Mesothelial cell of epicardium (in vitro differentiated cells): Measurements from ENCODE around the gene TXNDC2. TPM values are rescaled to one million over a fixed set of nuclear protein-coding genes. Genes with fewer than 3 reads are reported as not detected.
"Not testable (repeated sequence)": the region's sequence is repeated elsewhere in the genome, so short reads cannot be mapped to it uniquely, and the experiment has no call there.

Source experiments
- DNase-seq, 2 experiments: peaks; one replicate each; pipeline ENCODE4 v3.0.0; 2021; ENCODE audit warnings: low spot score in 2 of 2; ENCODE audit not compliant: unreplicated experiment in 2 of 2
- H3K27ac Mint-ChIP-seq: 2 replicates; pipeline ENCODE4 v1.8.0; 2021; ENCODE audit warnings: mixed read lengths
- H3K27me3 Mint-ChIP-seq: 2 replicates; pipeline ENCODE4 v1.8.0; 2021; ENCODE audit warnings: low read depth, mixed read lengths
- H3K36me3 Mint-ChIP-seq: 2 replicates; pipeline ENCODE4 v1.8.0; 2021; ENCODE audit warnings: mixed read lengths
- H3K4me1 Mint-ChIP-seq: 2 replicates; pipeline ENCODE4 v1.8.0; 2021; ENCODE audit warnings: mixed read lengths
- H3K4me3 Mint-ChIP-seq: 2 replicates; pipeline ENCODE4 v1.8.0; 2021; ENCODE audit warnings: mild to moderate bottlenecking, moderate library complexity, mixed read lengths
- H3K9me3 Mint-ChIP-seq: 2 replicates; pipeline ENCODE4 v1.8.0; 2021; ENCODE audit warnings: mixed read lengths
- total RNA-seq: library from RNA; stranded (reverse); gene quantifications from 3 replicates; pipeline ENCODE4 v1.2.1, GENCODE V29; 2021
- TF ChIP-seq, protein P1 (sequence below): fragments of 200-600 bp; sonication (generic); IDR thresholded peaks from one replicate; pipeline ENCODE4 v1.5.0; 2021; ENCODE audit warnings: antibody characterized with exemption; ENCODE audit not compliant: unreplicated experiment

TXNDC2 gene
- total RNA-seq, 1 donor from 2014 or later: not detected

DNA sequence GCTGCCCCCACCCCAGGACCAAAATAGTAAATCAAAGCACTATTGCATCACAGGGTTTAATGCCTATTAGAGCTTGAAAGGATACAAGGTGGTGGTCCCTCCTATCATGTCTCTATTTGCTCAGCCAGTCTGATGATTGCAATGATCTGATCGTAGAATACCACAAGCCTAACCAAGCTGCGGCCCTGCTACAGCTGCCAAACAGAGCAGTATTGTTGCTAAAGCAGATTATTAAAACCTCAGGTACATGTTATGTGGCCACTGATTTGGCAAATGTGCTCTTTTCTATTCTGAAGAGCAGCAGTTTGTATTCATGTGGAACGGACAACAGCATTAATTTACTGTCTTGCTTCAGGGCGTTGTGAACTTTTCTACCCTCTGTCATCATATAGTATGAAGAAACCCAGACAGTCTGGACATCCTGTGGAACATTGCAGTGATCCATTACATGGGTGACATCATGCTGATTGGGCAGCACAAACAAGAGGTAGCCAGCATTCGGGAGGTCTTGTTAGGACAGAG, 19.7 kb downstream of the TXNDC2 start:
- H3K4me1 Mint-ChIP-seq: peaks cover 12% of the 10 kb centered on the region
- TF ChIP-seq, protein P1, sequence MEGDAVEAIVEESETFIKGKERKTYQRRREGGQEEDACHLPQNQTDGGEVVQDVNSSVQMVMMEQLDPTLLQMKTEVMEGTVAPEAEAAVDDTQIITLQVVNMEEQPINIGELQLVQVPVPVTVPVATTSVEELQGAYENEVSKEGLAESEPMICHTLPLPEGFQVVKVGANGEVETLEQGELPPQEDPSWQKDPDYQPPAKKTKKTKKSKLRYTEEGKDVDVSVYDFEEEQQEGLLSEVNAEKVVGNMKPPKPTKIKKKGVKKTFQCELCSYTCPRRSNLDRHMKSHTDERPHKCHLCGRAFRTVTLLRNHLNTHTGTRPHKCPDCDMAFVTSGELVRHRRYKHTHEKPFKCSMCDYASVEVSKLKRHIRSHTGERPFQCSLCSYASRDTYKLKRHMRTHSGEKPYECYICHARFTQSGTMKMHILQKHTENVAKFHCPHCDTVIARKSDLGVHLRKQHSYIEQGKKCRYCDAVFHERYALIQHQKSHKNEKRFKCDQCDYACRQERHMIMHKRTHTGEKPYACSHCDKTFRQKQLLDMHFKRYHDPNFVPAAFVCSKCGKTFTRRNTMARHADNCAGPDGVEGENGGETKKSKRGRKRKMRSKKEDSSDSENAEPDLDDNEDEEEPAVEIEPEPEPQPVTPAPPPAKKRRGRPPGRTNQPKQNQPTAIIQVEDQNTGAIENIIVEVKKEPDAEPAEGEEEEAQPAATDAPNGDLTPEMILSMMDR: no peak
- no peak overlapping the region for H3K27ac Mint-ChIP-seq
- no peak for DNase-seq
- H3K27me3 Mint-ChIP-seq: peaks cover 8% of the 10 kb centered on the region
- no peaks in the 10 kb centered on the region for H3K36me3 Mint-ChIP-seq
- no peak overlapping the region for H3K4me3 Mint-ChIP-seq
- H3K9me3 Mint-ChIP-seq: no peaks in the 10 kb centered on the region

DNA sequence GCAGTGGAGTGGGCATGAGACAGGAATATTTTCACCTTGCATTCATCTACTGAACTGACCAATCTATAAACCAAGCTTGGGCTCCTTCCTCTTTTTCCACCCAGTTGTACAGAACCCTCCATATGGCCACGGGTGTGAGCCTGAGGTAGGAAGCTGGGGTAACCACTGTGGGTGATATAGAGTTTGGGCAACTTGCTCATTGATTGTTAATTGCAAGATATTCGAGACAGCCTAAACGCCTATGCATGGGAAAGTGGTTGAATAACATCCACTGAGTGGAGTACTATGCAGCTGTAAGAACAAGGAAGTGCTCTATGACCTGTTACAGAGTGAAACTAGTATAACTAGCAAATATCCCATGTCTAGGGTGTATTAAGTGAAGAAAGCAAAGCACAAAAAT, 20.7 kb downstream of the TXNDC2 start:
- no peak for DNase-seq
- Mint-ChIP-seq H3K9me3 (no peaks in the 10 kb centered on the region), H3K4me3 (no peak overlapping the region), H3K27ac (no peak overlapping the region), H3K27me3 (peaks cover 8% of the 10 kb centered on the region), H3K36me3 (no peaks in the 10 kb centered on the region), H3K4me1 (peaks cover 10% of the 10 kb centered on the region)
- TF ChIP-seq, protein P1: no peak

DNA sequence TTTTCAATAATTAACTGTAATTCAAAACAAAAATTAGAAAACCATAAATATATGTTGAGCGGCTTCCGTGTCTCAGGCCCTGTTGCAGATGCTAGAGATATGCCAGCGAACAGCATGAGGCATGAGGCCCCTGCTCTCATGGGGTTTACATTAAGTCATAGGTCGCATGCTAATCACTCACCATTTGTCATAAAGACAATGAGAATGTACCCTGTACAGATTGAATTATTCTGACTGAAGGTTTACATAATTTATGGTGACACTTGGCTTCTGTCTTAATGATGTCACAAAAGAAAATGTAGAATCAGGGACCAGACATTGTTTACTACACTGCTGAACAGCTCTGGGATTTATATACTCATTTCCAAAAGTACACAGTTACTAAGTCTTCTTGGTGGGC, 22.1 kb downstream of the TXNDC2 start:
- Mint-ChIP-seq H3K27me3 (peaks cover 8% of the 10 kb centered on the region), H3K9me3 (no peaks in the 10 kb centered on the region), H3K27ac (no peak overlapping the region), H3K4me3 (no peak overlapping the region), H3K4me1 (peaks cover 11% of the 10 kb centered on the region), H3K36me3 (no peaks in the 10 kb centered on the region)
- DNase-seq: no peak
- TF ChIP-seq, protein P1: no peak

DNA sequence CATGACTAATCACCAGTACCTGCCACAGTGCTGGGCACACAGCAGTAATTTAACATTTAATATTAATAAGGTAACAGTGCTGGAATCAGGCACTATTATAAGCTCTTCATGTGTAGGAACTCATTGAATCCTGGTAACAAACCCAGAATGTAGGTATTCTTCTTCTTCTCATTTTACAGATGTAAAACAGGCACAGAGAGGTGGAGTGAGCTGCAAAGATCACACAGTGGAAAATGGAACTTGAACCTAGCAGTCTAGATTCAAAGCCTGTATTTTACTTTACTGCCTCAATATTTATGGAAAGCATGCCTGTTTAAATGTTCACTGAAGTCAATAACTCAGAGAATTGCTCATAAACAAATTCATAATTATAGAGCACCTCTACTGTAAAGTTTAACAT, 24.3 kb downstream of the TXNDC2 start:
- Mint-ChIP-seq H3K4me1 (peaks cover 14% of the 10 kb centered on the region), H3K27me3 (peaks cover 6% of the 10 kb centered on the region), H3K4me3 (no peak overlapping the region), H3K36me3 (no peaks in the 10 kb centered on the region), H3K27ac (no peak overlapping the region), H3K9me3 (no peaks in the 10 kb centered on the region)
- DNase-seq: no peak
- TF ChIP-seq, protein P1: no peak

DNA sequence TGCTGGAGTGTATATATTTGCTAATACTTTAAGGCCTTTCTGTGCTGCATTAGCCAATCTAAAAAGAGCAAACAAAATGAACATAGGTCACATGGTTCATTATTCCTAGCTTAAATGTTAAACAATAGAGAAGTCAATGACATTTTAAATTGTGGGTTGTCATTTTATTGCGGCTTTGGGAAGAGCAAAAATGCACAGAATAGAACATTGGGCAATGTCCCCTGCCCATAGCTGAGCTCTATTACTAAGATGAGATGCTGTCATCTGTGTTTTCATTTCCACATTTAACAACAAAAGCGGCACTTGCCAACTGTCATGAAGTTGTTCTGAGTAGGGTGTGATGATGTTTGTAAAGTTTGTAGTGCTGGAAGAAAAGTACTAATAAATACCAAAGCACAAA, 24.9 kb downstream of the TXNDC2 start:
- Mint-ChIP-seq H3K4me3 (no peak overlapping the region), H3K27ac (no peak overlapping the region), H3K36me3 (no peaks in the 10 kb centered on the region), H3K4me1 (peaks cover 14% of the 10 kb centered on the region), H3K9me3 (no peaks in the 10 kb centered on the region), H3K27me3 (peaks cover 6% of the 10 kb centered on the region)
- TF ChIP-seq, protein P1: no peak
- no peak for DNase-seq

DNA sequence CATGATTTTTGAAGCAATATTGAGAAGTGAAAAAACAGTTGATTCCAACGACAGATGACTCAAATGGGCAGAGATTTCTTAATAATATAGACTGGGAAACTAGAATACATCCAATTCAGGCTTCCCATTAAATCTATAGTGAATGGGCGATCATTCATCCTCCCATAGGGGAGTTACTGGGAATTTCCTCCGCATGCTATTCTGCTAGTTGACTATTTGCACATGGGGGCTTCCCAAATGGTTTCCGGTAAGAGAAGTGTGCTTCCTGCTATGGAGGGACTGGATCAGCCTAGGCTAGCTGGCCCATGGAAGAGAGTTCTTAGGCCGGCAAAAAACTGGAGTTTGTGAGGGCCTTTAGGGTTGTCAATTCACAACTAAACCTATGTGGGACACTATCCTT, 25.5 kb downstream of the TXNDC2 start:
- no peak for DNase-seq
- no peaks in the 10 kb centered on the region for H3K9me3 Mint-ChIP-seq
- no peak overlapping the region for H3K27ac Mint-ChIP-seq
- peaks cover 15% of the 10 kb centered on the region for H3K4me1 Mint-ChIP-seq
- no peaks in the 10 kb centered on the region for H3K36me3 Mint-ChIP-seq
- H3K4me3 Mint-ChIP-seq: no peak overlapping the region
- TF ChIP-seq, protein P1: no peak
- H3K27me3 Mint-ChIP-seq: peaks cover 6% of the 10 kb centered on the region

DNA sequence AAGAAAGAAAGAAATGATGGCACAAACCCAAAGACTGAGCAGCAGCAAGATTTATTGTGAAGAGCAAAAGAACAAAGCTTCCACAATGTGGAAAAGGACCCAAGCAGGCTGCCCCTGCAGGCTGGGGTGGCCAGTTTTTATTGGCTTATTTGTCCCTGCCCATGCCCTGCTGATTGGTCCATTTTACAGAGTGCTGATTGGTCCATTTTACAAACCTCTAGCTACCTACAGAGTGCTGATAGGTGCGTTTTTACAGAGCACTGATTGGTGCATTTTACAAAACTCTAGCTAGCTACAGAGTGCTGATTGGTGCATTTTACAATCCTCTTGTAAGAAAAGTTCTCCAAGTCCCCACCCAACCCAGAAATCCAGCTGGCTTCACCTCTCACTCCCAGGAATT, 26.5 kb downstream of the TXNDC2 start:
- not testable (repeated sequence) for H3K36me3 Mint-ChIP-seq, H3K27ac Mint-ChIP-seq, H3K27me3 Mint-ChIP-seq, DNase-seq, H3K4me3 Mint-ChIP-seq, H3K9me3 Mint-ChIP-seq
- H3K4me1 Mint-ChIP-seq: peaks cover 21% of the 10 kb centered on the region
